Measurements from ENCODE around the gene CHRNE.

GRCh38 chr17:4896332-4897197 is 6.3 kb downstream of the CHRNE start:
- TF ChIP-seq POLR2A (IDR thresholded peaks at IDR 0.05; ENCODE audit: low read depth, low read length), result no peak
- no peak for TF ChIP-seq POLR2AphosphoS5 (IDR thresholded peaks at IDR 0.05; ENCODE audit: low read depth, low read length)
- TF ChIP-seq TAF1 (IDR thresholded peaks at IDR 0.05; ENCODE audit: borderline replicate concordance, low read depth, low read length), result no peak
